Stimulated activated CD4-positive, alpha-beta T cell treated with anti-CD3 and anti-CD28 coated beads, TNF-alpha, amount 100 ng/mL, for 48 hours (primary cell): Measurements from ENCODE around the gene GADD45A.

Experiments
- DNase-seq, 3 donors: peaks; one replicate each; pipeline ENCODE4 v3.0.0-alpha.2; 2020; ENCODE audit warnings: low read depth in 3 of 3

The GADD45A gene

GRCh38 chr1:67689267-67690017 lies 4.4 kb downstream of the GADD45A start:
- DNase-seq = no peak

GRCh38 chr1:67690018-67690363 lies 5.0 kb downstream of the GADD45A start:
- DNase-seq = no peak

- DNase-seq = no peak
Observed at GRCh38 chr1:67690411-67690810, 5.4 kb downstream of the GADD45A start.

- no peak for DNase-seq
Observed at GRCh38 chr1:67691712-67692111, 6.7 kb downstream of the GADD45A start.

- DNase-seq = no peak
Observed at GRCh38 chr1:67695963-67696362, 11.0 kb downstream of the GADD45A start.

- DNase-seq = no peak
Observed at GRCh38 chr1:67696708-67697107, 11.7 kb downstream of the GADD45A start.

GRCh38 chr1:67700220-67700619 lies 15.2 kb downstream of the GADD45A start:
- no peak for DNase-seq

GRCh38 chr1:67700692-67701410 lies 15.8 kb downstream of the GADD45A start:
- peak in 2 of 3 donors; percentile 17 to 22 for DNase-seq

- DNase-seq = no peak
Observed at GRCh38 chr1:67701876-67702275, 16.9 kb downstream of the GADD45A start.

- no peak for DNase-seq
Observed at GRCh38 chr1:67704351-67704750, 19.4 kb downstream of the GADD45A start.

GRCh38 chr1:67705735-67706453 lies 20.9 kb downstream of the GADD45A start:
- DNase-seq = no peak

GRCh38 chr1:67708606-67709005 lies 23.6 kb downstream of the GADD45A start:
- DNase-seq = no peak

GRCh38 chr1:67710417-67710816 lies 25.4 kb downstream of the GADD45A start:
- DNase-seq = no peak

- DNase-seq = no peak
Observed at GRCh38 chr1:67711158-67711854, 26.3 kb downstream of the GADD45A start.

GRCh38 chr1:67711855-67712212 lies 26.8 kb downstream of the GADD45A start:
- no peak for DNase-seq

- DNase-seq = no peak
Observed at GRCh38 chr1:67713057-67713846, 28.3 kb downstream of the GADD45A start.

GRCh38 chr1:67715819-67716218 lies 30.8 kb downstream of the GADD45A start:
- DNase-seq = no peak

GRCh38 chr1:67716800-67717199 lies 31.8 kb downstream of the GADD45A start:
- DNase-seq = no peak

- DNase-seq = no peak
Observed at GRCh38 chr1:67717876-67718275, 32.9 kb downstream of the GADD45A start.

- no peak for DNase-seq
Observed at GRCh38 chr1:67719329-67720196, 34.6 kb downstream of the GADD45A start.
